ENCODE results near the gene BRD7.

DNA sequence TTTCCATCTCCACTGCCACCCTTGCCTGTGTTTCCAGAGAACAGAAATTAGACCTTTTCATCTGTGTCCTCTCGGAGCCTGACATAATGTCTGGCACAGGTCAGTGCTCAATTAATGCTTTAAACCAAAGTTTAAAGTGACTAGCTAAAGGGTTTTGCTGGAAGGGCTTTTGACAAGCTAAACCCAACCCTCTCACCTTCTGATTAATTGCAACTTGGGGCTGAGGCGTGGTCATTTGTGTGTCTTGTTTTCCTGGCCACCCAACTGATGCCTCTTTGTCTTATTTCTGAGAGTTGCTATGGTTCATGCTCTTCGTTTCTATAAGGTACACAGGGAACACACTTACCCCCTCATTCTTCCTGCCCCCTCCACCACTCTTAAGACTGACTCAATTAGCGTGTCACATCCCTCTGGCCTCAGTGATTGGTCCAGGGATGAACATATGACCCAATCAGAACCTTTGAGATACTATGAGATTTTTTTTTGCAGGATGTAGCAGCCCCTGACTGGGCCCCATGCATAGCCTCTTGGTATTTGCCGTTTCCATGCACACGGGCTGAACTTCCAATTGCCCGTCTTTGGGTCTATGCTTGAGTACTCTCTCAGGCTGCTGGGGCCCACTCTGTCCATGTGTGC lies 15.8 kb upstream of the BRD7 start:
- TF ChIP-seq YY1 (IDR thresholded peaks at IDR 0.05; ENCODE audit: insufficient read depth, insufficient read length) (no peak), ZNF274 (IDR thresholded peaks at IDR 0.05; ENCODE audit: low read depth, low read length) (no peak), SUZ12 (IDR thresholded peaks at IDR 0.05; ENCODE audit: extremely low read depth, insufficient read depth, insufficient read length) (no peak)

Measured in NT2/D1 (cell line).